DND-41 (cell line): ENCODE results near the gene PUM1.

Experiments used
- ATAC-seq: fragments of 200-7000 bp; cut with Tn5 transposase; 3 replicates; pipeline ENCODE4 v1.9.1; 2021; ENCODE audit warnings: low read depth; ENCODE audit not compliant: insufficient read depth
- DNase-seq: peaks from one replicate; pipeline ENCODE4 v3.0.0-alpha.2; 2020
- H2AFZ ChIP-seq: 2 replicates; pipeline ENCODE4 v1.6.0; 2012; ENCODE audit warnings: low read depth, low read length
- H3K27ac ChIP-seq: 2 replicates; pipeline ENCODE4 v1.5.1; 2012; ENCODE audit warnings: low read length, inconsistent platforms
- H3K27me3 ChIP-seq: fragments of 200-600 bp; sonication (generic); 2 replicates; pipeline ENCODE4 v1.6.0; 2012; ENCODE audit warnings: low read length, mild to moderate bottlenecking, inconsistent platforms; ENCODE audit not compliant: insufficient read depth, poor library complexity
- H3K36me3 ChIP-seq: 2 replicates; pipeline ENCODE4 v1.5.1; 2012; ENCODE audit warnings: low read length, inconsistent platforms; ENCODE audit not compliant: insufficient read depth
- H3K4me1 ChIP-seq: 2 replicates; pipeline ENCODE4 v1.5.1; 2012; ENCODE audit warnings: mild to moderate bottlenecking, low read length; ENCODE audit not compliant: insufficient read depth
- H3K4me2 ChIP-seq: 2 replicates; pipeline ENCODE4 v1.6.0; 2012; ENCODE audit warnings: mild to moderate bottlenecking, moderate library complexity, low read length, inconsistent platforms; ENCODE audit not compliant: insufficient read depth
- H3K4me3 ChIP-seq, 2 experiments: fragments of 200-600 bp in 1 of 2; shearing (Covaris generic) in 1 of 2; 2 replicates each; pipeline ENCODE4 v1.5.1; 2012 to 2016; ENCODE audit warnings: inconsistent platforms in 2 of 2, low read length in 2 of 2, mild to moderate bottlenecking in 2 of 2, low read depth in 1 of 2, moderate library complexity in 1 of 2
- H3K79me2 ChIP-seq: 2 replicates; pipeline ENCODE4 v1.6.0; 2012; ENCODE audit warnings: low read length, inconsistent platforms; ENCODE audit not compliant: insufficient read depth
- H3K9ac ChIP-seq: 2 replicates; pipeline ENCODE4 v1.6.0; 2012; ENCODE audit warnings: low read depth, mild to moderate bottlenecking, inconsistent platforms, low read length, moderate library complexity
- H3K9me3 ChIP-seq: 2 replicates; pipeline ENCODE4 v1.5.1; 2012; ENCODE audit warnings: low read length, moderate library complexity, mild to moderate bottlenecking, inconsistent platforms; ENCODE audit not compliant: insufficient read depth, severe bottlenecking
- H4K20me1 ChIP-seq: 2 replicates; pipeline ENCODE4 v1.6.0; 2012; ENCODE audit warnings: low read length; ENCODE audit not compliant: insufficient read depth
- CTCF ChIP-seq: IDR thresholded peaks from 2 replicates; pipeline ENCODE4 v1.5.1; 2012; ENCODE audit warnings: borderline replicate concordance, low read length, moderate library complexity, mild to moderate bottlenecking; ENCODE audit not compliant: poor library complexity, severe bottlenecking; ENCODE audit errors: extremely low read depth
- EZH2 ChIP-seq: IDR thresholded peaks from 3 replicates; pipeline ENCODE4 v1.6.1; 2012; ENCODE audit warnings: borderline replicate concordance, low read depth, mild to moderate bottlenecking, moderate library complexity, low read length, inconsistent platforms; ENCODE audit not compliant: severe bottlenecking

Gene PUM1

GRCh38 chr1:30920827-30921226 lies 144.7 kb downstream of the PUM1 start:
- Histone ChIP-seq H3K4me2 (no peak overlapping the region), H3K27ac (no peak overlapping the region), H3K4me3 (no peak overlapping the region), H3K79me2 (no peaks in the 10 kb centered on the region), H4K20me1 (no peaks in the 10 kb centered on the region), H3K27me3 (peaks cover 3% of the 10 kb centered on the region), H3K4me1 (no peaks in the 10 kb centered on the region; the same call in 1 of the 2 replicates), H3K9me3 (no peaks in the 10 kb centered on the region), H2AFZ (no peak overlapping the region), H3K9ac (no peak overlapping the region), H3K36me3 (no peaks in the 10 kb centered on the region)
- ATAC-seq (no peak), DNase-seq (no peak)
- TF ChIP-seq CTCF: no peak

GRCh38 chr1:30919025-30919881 lies 146.3 kb downstream of the PUM1 start:
- Histone ChIP-seq H3K27ac (no peak overlapping the region), H3K27me3 (peaks cover 3% of the 10 kb centered on the region), H3K4me3 (no peak overlapping the region), H2AFZ (no peak overlapping the region), H3K79me2 (no peaks in the 10 kb centered on the region), H3K4me2 (no peak overlapping the region), H3K36me3 (no peaks in the 10 kb centered on the region), H3K9ac (no peak overlapping the region), H4K20me1 (no peaks in the 10 kb centered on the region), H3K4me1 (no peaks in the 10 kb centered on the region; the same call in 1 of the 2 replicates), H3K9me3 (no peaks in the 10 kb centered on the region)
- DNase-seq: no peak
- ATAC-seq: peak; percentile 60
- TF ChIP-seq EZH2 (no peak), CTCF (no peak)

- Histone ChIP-seq H3K36me3 (no peaks in the 10 kb centered on the region), H3K27me3 (peaks cover 3% of the 10 kb centered on the region), H2AFZ (no peak overlapping the region), H3K9ac (no peak overlapping the region), H3K4me1 (no peaks in the 10 kb centered on the region; the same call in 1 of the 2 replicates), H3K4me2 (no peak overlapping the region), H4K20me1 (no peaks in the 10 kb centered on the region; the same call in none of the 2 replicates), H3K9me3 (no peaks in the 10 kb centered on the region), H3K79me2 (no peaks in the 10 kb centered on the region), H3K4me3 (no peak overlapping the region), H3K27ac (no peak overlapping the region)
- DNase-seq: no peak
- ATAC-seq: no peak
- TF ChIP-seq CTCF (no peak), EZH2 (no peak)
Observed at GRCh38 chr1:30916296-30916695, 149.2 kb downstream of the PUM1 start.
